GM19324 (cell line): ENCODE results near the gene ZEB1.

Experiments
- ATAC-seq: cut with Tn5 transposase; IDR thresholded peaks from one replicate; pipeline ENCODE4 v1.9.1; 2021; ENCODE audit warnings: mild to moderate bottlenecking, moderate library complexity; ENCODE audit not compliant: unreplicated experiment, low FRiP score

Gene ZEB1

GRCh38 chr10:31477584-31477983, 158.6 kb downstream of the ZEB1 start:
- no peak for ATAC-seq

- no peak for ATAC-seq
These were observed 160.7 kb downstream of the ZEB1 start for GRCh38 chr10:31479752-31480151.

DNA sequence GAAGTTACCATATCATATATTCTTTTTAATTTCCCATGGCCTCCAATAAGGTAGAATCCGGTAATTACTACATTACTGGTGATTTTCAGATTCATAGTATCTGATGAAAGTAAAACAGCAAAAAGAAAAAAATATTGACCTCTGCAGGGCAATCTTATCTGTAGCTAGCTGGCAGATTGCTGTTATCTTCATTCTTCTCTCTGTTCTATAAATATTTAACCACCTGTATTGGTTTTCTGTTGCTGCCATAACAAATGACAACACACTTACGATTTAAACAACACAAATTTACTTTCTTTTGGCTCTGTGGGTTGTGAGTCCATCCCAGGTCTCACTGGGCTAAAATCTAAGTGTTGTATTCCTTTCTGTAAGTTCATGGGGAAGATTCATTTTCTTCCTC, 164.5 kb downstream of the ZEB1 start:
- ATAC-seq, result no peak

- ATAC-seq, result no peak
These were observed 165.6 kb downstream of the ZEB1 start for GRCh38 chr10:31484431-31485135.

DNA sequence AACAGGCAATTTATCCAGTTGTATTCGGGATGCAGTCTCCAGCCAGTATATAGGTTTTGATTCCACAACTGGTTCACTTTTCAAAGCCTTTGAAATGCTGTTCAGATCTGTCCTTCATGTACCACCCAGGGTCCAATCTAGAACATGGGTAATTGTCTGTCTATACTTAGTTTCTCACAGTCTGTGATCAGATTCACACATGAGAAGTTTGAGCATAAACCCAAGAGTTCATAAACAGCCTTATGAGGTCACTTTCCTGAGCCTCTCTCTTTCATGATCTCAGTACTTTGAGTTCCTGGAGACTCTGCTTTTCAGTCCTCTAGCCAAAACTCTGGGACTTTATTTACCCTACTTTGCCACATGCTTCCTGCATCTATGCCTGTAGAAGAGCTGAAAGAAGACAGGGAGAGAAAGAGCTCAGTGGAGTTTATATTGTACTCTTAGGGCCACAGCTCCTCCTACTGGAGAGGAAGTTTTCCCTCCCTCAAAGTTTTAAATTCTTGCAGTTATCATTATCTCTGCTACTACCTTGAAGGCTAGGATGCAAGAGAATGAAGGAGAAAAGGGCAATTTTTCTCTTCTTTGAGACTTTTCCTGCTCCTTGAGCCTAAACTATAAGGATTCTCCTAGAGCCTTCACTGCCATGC, 172.0 kb downstream of the ZEB1 start:
- peak; percentile 43 for ATAC-seq

DNA sequence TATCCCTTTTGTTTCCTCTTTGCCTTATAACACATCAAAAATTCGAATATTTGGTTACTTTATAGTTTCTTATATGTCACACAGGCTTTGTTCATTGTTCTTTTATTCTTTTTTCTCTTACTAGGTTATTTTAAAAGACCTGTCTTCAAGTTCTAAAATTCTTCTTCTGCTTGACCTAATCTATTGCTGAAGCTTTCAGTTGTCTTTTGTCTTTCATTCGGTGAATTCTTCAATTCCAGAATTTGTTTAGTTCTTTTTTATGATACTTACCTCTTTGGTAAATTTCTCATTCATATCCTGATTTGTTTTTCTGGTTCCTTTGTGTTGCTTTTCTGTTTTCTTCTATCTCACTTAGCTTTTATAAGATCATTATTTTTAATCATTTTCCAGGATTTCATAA, 188.4 kb downstream of the ZEB1 start:
- ATAC-seq, result no peak

- no peak for ATAC-seq
These were observed 189.2 kb downstream of the ZEB1 start for GRCh38 chr10:31508234-31508633.

DNA sequence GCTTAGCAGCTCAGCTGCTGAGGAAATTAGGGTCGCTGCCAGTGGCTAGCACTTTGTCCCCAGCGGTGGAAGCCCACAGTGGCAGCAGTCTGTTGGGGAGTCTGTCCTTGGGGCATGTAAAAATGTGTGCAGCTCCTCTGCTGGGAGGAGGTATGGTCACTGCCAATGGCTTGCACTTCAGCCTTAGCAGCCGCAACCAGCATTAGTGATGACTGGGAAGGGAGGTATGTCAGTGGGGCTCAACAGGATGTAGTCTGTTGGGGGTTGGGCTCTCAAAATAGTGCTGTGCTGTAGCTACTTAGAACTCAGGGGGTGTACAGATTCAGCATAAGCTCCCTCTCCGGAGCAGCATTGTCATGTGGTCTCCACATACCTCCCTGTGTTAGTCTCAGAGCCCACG, 189.9 kb downstream of the ZEB1 start:
- no peak for ATAC-seq

- ATAC-seq, result no peak
These were observed 191.0 kb downstream of the ZEB1 start for GRCh38 chr10:31509989-31510388.

DNA sequence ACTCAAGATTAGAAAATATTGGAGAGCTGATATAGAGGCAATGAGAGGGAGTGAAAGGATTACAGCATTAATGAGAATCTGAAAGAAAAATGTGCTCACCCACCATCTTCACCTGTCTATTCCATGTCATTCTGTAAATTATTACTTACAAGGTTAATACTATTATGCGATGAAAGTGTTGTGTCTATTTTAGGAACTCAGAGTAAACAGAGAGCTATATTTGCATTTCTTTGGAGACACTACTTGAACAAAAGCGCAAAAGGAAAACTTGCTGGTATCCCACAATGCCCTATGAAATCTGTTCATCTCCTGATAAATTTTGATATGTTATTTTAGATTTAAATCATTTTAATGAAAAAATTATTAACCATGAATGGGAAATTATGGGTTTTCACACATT, 196.1 kb downstream of the ZEB1 start:
- ATAC-seq, result no peak

DNA sequence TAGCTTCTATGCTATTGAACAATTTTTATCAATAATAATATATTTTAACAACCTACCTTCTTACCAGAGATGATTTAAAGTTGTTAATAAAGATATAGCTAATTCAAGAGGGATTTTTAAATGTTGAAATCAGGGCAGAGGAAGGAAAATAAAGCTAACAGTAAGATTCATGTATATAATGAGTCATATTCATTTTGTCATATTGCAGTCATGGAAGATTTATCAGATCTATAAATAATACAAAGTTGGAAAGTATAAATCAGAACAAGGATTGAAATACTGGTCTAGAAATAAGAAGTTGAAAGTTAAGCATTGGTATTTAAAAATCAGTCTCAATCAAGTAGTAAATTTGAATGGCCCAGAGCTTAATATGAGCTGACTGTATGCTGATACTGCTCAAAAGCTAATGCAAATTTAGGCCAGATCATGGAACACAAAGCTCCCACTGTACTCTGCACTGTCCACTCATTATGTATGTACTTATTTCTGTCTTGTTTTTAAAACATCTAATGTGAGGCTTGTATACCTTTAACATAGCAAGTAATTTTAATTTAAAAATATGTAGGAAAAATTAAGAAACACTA, 196.9 kb downstream of the ZEB1 start:
- no peak for ATAC-seq

GRCh38 chr10:31520986-31521831, 202.2 kb downstream of the ZEB1 start:
- no peak for ATAC-seq

GRCh38 chr10:31522820-31523219, 203.8 kb downstream of the ZEB1 start:
- ATAC-seq, result no peak

DNA sequence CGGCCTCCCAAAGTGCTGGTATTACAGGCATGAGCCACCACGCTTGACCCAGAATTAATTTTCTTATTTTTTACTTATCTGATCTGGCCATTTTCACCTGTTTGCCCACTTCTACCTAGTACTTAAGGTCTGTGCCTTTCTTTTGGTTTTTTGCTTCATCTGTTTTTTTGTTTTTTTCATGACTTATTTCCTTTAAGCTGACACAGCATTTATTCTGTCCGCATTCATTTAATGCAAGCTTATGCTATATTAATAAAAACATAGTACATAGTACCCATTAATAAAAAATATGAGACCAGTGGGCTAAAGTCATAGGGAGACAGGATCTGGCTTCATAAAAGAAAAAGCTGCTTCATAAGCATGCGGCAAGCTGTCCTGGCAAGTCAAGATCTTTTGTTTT, 205.4 kb downstream of the ZEB1 start:
- no peak for ATAC-seq

DNA sequence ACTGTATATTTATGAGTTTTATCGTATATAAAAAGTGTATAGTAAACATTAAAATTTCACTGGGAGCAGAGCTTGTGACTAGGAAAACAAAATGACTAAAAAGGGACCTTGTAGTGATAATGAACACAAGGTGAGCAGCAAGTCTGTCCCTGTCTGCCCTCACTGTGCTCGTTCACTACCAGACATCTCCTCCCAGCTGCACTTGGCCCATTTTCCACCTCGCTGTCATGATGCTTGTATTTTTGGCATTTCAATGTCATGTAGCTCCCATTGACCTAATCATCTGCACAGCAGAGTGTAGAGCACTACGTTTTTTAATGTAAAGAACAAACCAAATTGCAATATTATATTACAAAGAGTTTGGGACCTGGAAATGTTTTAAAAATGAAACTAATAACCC, 207.2 kb downstream of the ZEB1 start:
- no peak for ATAC-seq

DNA sequence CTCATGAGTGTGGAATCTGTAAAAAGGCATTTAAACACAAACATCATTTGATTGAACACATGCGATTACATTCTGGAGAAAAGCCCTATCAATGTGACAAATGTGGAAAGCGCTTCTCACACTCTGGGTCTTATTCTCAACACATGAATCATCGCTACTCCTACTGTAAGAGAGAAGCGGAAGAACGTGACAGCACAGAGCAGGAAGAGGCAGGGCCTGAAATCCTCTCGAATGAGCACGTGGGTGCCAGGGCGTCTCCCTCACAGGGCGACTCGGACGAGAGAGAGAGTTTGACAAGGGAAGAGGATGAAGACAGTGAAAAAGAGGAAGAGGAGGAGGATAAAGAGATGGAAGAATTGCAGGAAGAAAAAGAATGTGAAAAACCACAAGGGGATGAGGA, 207.7 kb downstream of the ZEB1 start:
- ATAC-seq, result no peak

- ATAC-seq, result no peak
These were observed 209.8 kb downstream of the ZEB1 start for GRCh38 chr10:31528831-31529230.

GRCh38 chr10:31536302-31536701, 217.3 kb downstream of the ZEB1 start:
- ATAC-seq, result no peak

GRCh38 chr10:31549896-31550295, 230.9 kb downstream of the ZEB1 start:
- ATAC-seq, result no peak

- ATAC-seq, result no peak
These were observed 235.5 kb downstream of the ZEB1 start for GRCh38 chr10:31554556-31554955.

DNA sequence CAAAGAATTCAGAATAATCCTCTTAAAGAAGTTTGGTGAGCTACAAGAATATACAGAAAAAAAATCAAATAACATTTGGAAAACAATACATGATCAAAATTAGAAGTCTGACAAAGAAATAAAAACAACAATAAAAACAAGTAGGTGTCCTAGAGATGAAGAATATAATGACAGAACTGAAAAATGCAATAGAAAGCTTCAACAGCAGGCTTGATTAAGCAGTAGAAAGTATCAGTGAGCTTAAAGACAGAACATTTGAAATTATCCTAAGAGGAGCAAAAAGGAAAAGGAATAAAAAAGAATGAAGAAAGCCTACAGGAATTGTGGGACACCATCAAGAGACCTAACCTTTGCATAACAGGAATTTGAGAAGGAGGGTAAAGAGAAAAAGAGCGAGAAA, 238.8 kb downstream of the ZEB1 start:
- no peak for ATAC-seq
